ENCODE measurements around the gene PKIG.

DNA sequence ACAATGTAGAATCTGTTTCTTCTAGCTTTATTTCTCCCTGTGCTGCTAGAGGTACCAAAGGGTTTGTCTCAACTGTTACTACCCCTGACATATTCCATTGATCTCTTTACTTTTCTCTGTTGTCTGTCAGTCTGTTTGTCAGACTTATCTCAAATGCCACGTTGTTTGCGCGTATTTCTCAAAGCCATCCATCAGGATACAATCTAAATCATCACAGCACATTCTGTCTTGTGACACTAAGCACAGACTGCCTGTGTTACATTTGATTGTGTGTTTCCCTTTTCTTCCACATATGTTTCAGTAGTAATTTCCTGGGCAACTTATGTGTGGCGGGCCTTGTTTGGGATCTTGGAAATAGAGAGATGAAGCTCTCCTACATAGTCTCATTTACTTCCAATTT, 30.3 kb upstream of the PKIG start:
- no peak for TF ChIP-seq POLR2AphosphoS5 (IDR thresholded peaks at IDR 0.05; ENCODE audit: borderline replicate concordance, low read depth, low read length)
- no peak for TF ChIP-seq EZH2 (IDR thresholded peaks at IDR 0.05)
